Fibroblast of lung (primary cell): Measurements from ENCODE around the gene GNAL. TPM values are rescaled to one million over a fixed set of nuclear protein-coding genes. Genes with fewer than 3 reads are reported as not detected.

ENCODE experiments used
- DNase-seq, 2 donors: peaks; one replicate each; pipeline versions ENCODE4 v3.0.0 to v3.0.0-alpha.2; 2010; ENCODE audit warnings: low read depth in 2 of 2
- H2AFZ ChIP-seq: 2 replicates; pipeline ENCODE4 v1.5.1; 2012; ENCODE audit warnings: low read length, control low read depth, inconsistent platforms
- H3K27ac ChIP-seq: 2 replicates; pipeline ENCODE4 v1.5.1; 2011; ENCODE audit warnings: low read length, control low read depth; ENCODE audit not compliant: insufficient read depth
- H3K27me3 ChIP-seq: 2 replicates; pipeline ENCODE4 v1.5.1; 2011; ENCODE audit warnings: mild to moderate bottlenecking, low read length; ENCODE audit not compliant: control insufficient read depth, insufficient read depth
- H3K36me3 ChIP-seq: 2 replicates; pipeline ENCODE4 v1.5.1; 2011; ENCODE audit warnings: low read length; ENCODE audit not compliant: control insufficient read depth, insufficient read depth
- H3K4me1 ChIP-seq: 2 replicates; pipeline ENCODE4 v1.5.1; 2011; ENCODE audit warnings: low read length; ENCODE audit not compliant: control insufficient read depth, insufficient read depth; ENCODE audit errors: extremely low read depth
- H3K4me2 ChIP-seq: 2 replicates; pipeline ENCODE4 v1.5.1; 2011; ENCODE audit warnings: low read length, control low read depth; ENCODE audit not compliant: insufficient read depth; ENCODE audit errors: extremely low read depth
- H3K4me3 ChIP-seq, 4 experiments: fragments of 200-600 bp in 1 of 4; sonication (generic) in 1 of 4; replicated peaks in 1 of 4; 2 replicates each; pipeline ENCODE4 v1.5.1; 2011 to 2016; ENCODE audit warnings: low read length in 4 of 4, low read depth in 3 of 4, mild to moderate bottlenecking in 3 of 4, control low read depth in 2 of 4, inconsistent platforms in 1 of 4, mixed read lengths in 1 of 4; ENCODE audit not compliant: insufficient read depth in 1 of 4; ENCODE audit errors: control extremely low read depth in 1 of 4
- H3K79me2 ChIP-seq: 2 replicates; pipeline ENCODE4 v1.5.1; 2012; ENCODE audit warnings: mild to moderate bottlenecking, low read length, inconsistent platforms; ENCODE audit not compliant: control insufficient read depth, insufficient read depth
- H3K9ac ChIP-seq: 2 replicates; pipeline ENCODE4 v1.5.1; 2011; ENCODE audit warnings: mild to moderate bottlenecking, low read length, control low read depth; ENCODE audit not compliant: insufficient read depth
- H3K9me3 ChIP-seq: 2 replicates; pipeline ENCODE4 v1.5.1; 2012; ENCODE audit warnings: low read depth, low read length; ENCODE audit not compliant: control insufficient read depth, insufficient read depth
- H4K20me1 ChIP-seq: 2 replicates; pipeline ENCODE4 v1.5.1; 2011; ENCODE audit warnings: low read length; ENCODE audit not compliant: control insufficient read depth, insufficient read depth; ENCODE audit errors: extremely low read depth
- CTCF ChIP-seq, 2 donors: IDR thresholded peaks in 1 of 2; conservative IDR thresholded peaks in 1 of 2; 1 replicate in 1 of 2; 2 replicates in 1 of 2; pipeline ENCODE4 v1.5.1; 2011 to 2012; ENCODE audit warnings: low read length in 2 of 2, control low read depth in 1 of 2, inconsistent platforms in 1 of 2, low read depth in 1 of 2, mild to moderate bottlenecking in 1 of 2
- EZH2 ChIP-seq: IDR thresholded peaks from 2 replicates; pipeline ENCODE4 v1.5.1; 2012; ENCODE audit warnings: low read length, control low read depth, mild to moderate bottlenecking; ENCODE audit errors: missing control alignments
- polyA plus RNA-seq, 2 donors: library from polyadenylated mRNA; depleted of rRNA in 1 of 2; stranded (reverse) in 1 of 2; unstranded in 1 of 2; fragments of >200 nt; gene quantifications; 2 replicates each; pipeline ENCODE4 v1.2.1, GENCODE V29; 2011 to 2012; ENCODE audit warnings: missing spikeins in 1 of 2
- total RNA-seq: library from RNA; depleted of rRNA; stranded (reverse); fragments of >200 nt; gene quantifications from 2 replicates; pipeline ENCODE4 v1.2.1, GENCODE V29; 2014

GNAL gene
- total and polyA plus RNA-seq, 2 donors (not counting 1 experiment from before 2014, with no cell fraction given): 0.05 to 0.50 TPM

GRCh38 chr18:11767935-11768334 lies 78.9 kb downstream of the GNAL start:
- no peak overlapping the region for H3K4me3 ChIP-seq
- no peak overlapping the region for H3K9ac ChIP-seq
- no peak overlapping the region for H3K4me2 ChIP-seq
- DNase-seq: peak; percentile 8 to 23
- H2AFZ ChIP-seq: no peak overlapping the region
- no peaks in the 10 kb centered on the region for H3K36me3 ChIP-seq
- TF ChIP-seq CTCF (conservative IDR thresholded peaks at IDR 0.05 in 1 of 2, IDR thresholded peaks at IDR 0.05 in 1 of 2; ENCODE audit: low read depth in 1 of 2, low read length in 2 of 2) (no peak), EZH2 (no peak)
- no peaks in the 10 kb centered on the region for H3K4me1 ChIP-seq
- H3K27ac ChIP-seq: no peak overlapping the region
- H3K27me3 ChIP-seq: no peaks in the 10 kb centered on the region
- no peaks in the 10 kb centered on the region for H3K79me2 ChIP-seq
- no peaks in the 10 kb centered on the region for H4K20me1 ChIP-seq
- H3K9me3 ChIP-seq: no peaks in the 10 kb centered on the region

GRCh38 chr18:11775436-11776174 lies 86.5 kb downstream of the GNAL start:
- no peaks in the 10 kb centered on the region for H3K4me1 ChIP-seq
- H3K9me3 ChIP-seq: no peaks in the 10 kb centered on the region
- no peaks in the 10 kb centered on the region for H4K20me1 ChIP-seq
- H3K79me2 ChIP-seq: no peaks in the 10 kb centered on the region
- TF ChIP-seq EZH2 (no peak), CTCF (conservative IDR thresholded peaks at IDR 0.05 in 1 of 2, IDR thresholded peaks at IDR 0.05 in 1 of 2; ENCODE audit: low read depth in 1 of 2, low read length in 2 of 2) (no peak)
- H3K4me2 ChIP-seq: no peak overlapping the region
- no peak overlapping the region for H3K9ac ChIP-seq
- H3K36me3 ChIP-seq: no peaks in the 10 kb centered on the region
- H3K27me3 ChIP-seq: no peaks in the 10 kb centered on the region
- no peak overlapping the region for H3K27ac ChIP-seq
- H2AFZ ChIP-seq: no peak overlapping the region
- H3K4me3 ChIP-seq: no peak overlapping the region
- DNase-seq: no peak

GRCh38 chr18:11780042-11780441 lies 91.0 kb downstream of the GNAL start:
- no peaks in the 10 kb centered on the region for H3K9me3 ChIP-seq
- no peaks in the 10 kb centered on the region for H4K20me1 ChIP-seq
- no peak overlapping the region for H3K4me2 ChIP-seq
- H3K9ac ChIP-seq: no peak overlapping the region
- H3K79me2 ChIP-seq: no peaks in the 10 kb centered on the region
- no peak for DNase-seq
- H2AFZ ChIP-seq: no peak overlapping the region
- no peaks in the 10 kb centered on the region for H3K27me3 ChIP-seq
- no peak overlapping the region for H3K27ac ChIP-seq
- H3K4me1 ChIP-seq: no peaks in the 10 kb centered on the region
- no peaks in the 10 kb centered on the region for H3K36me3 ChIP-seq
- TF ChIP-seq EZH2: no peak
- TF ChIP-seq CTCF (conservative IDR thresholded peaks at IDR 0.05 in 1 of 2, IDR thresholded peaks at IDR 0.05 in 1 of 2; ENCODE audit: low read depth in 1 of 2, low read length in 2 of 2): no peak
- no peak overlapping the region for H3K4me3 ChIP-seq
